IPS-20b (cell line): ENCODE measurements around the gene GRIA1.

ENCODE experiments used
- H3K27ac ChIP-seq: one replicate; pipeline ENCODE4 v1.5.1; 2013; ENCODE audit warnings: low read length
- H3K27me3 ChIP-seq: 2 replicates; pipeline ENCODE4 v1.6.1; 2013; ENCODE audit warnings: mild to moderate bottlenecking, low read length, inconsistent platforms; ENCODE audit not compliant: insufficient read depth
- H3K36me3 ChIP-seq: 2 replicates; pipeline ENCODE4 v1.6.1; 2013; ENCODE audit warnings: low read depth, mild to moderate bottlenecking, inconsistent platforms, low read length, moderate library complexity; ENCODE audit not compliant: insufficient read depth
- H3K4me1 ChIP-seq: 2 replicates; pipeline ENCODE4 v1.6.1; 2013; ENCODE audit warnings: mild to moderate bottlenecking, control low read depth, inconsistent platforms, low read length, moderate library complexity; ENCODE audit not compliant: insufficient read depth
- H3K4me3 ChIP-seq: 2 replicates; pipeline ENCODE4 v1.5.1; 2013; ENCODE audit warnings: mild to moderate bottlenecking, low read length, inconsistent platforms
- H3K9ac ChIP-seq: 2 replicates; pipeline ENCODE4 v1.6.1; 2013; ENCODE audit warnings: low read depth, mild to moderate bottlenecking, inconsistent platforms, low read length, moderate library complexity
- H3K9me3 ChIP-seq: 2 replicates; pipeline ENCODE4 v1.6.1; 2013; ENCODE audit warnings: mild to moderate bottlenecking, low read depth, low read length, inconsistent platforms; ENCODE audit not compliant: insufficient read depth

Gene GRIA1

GRCh38 chr5:153552886-153553285 is 62.4 kb downstream of the GRIA1 start:
- Histone ChIP-seq H3K36me3 (no peaks in the 10 kb centered on the region), H3K4me1 (peaks cover 13% of the 10 kb centered on the region; the same call in 1 of the 2 replicates), H3K9ac (no peak overlapping the region), H3K27me3 (no peaks in the 10 kb centered on the region), H3K27ac (no peak overlapping the region), H3K4me3 (no peak overlapping the region), H3K9me3 (no peaks in the 10 kb centered on the region)

- no peak overlapping the region for H3K4me3 ChIP-seq
- H3K36me3 ChIP-seq, result no peaks in the 10 kb centered on the region
- H3K27me3 ChIP-seq, result no peaks in the 10 kb centered on the region
- no peaks in the 10 kb centered on the region for H3K9me3 ChIP-seq
- peaks cover 13% of the 10 kb centered on the region; the same call in 1 of the 2 replicates for H3K4me1 ChIP-seq
- no peak overlapping the region for H3K9ac ChIP-seq
- H3K27ac ChIP-seq, result no peak overlapping the region
Measured at GRCh38 chr5:153555420-153556114, 65.1 kb downstream of the GRIA1 start.

GRCh38 chr5:153558957-153559356 is 68.5 kb downstream of the GRIA1 start:
- H3K36me3 ChIP-seq, result no peaks in the 10 kb centered on the region
- H3K27ac ChIP-seq, result no peak overlapping the region
- no peaks in the 10 kb centered on the region for H3K9me3 ChIP-seq
- no peaks in the 10 kb centered on the region for H3K4me1 ChIP-seq
- H3K9ac ChIP-seq, result no peak overlapping the region
- H3K4me3 ChIP-seq, result no peak overlapping the region
- H3K27me3 ChIP-seq, result no peaks in the 10 kb centered on the region

- H3K36me3 ChIP-seq, result no peaks in the 10 kb centered on the region
- no peaks in the 10 kb centered on the region for H3K27me3 ChIP-seq
- H3K9me3 ChIP-seq, result no peaks in the 10 kb centered on the region
- H3K4me3 ChIP-seq, result no peak overlapping the region
- no peak overlapping the region for H3K9ac ChIP-seq
- H3K27ac ChIP-seq, result no peak overlapping the region
- H3K4me1 ChIP-seq, result no peaks in the 10 kb centered on the region
Measured at GRCh38 chr5:153559926-153560325, 69.5 kb downstream of the GRIA1 start.

GRCh38 chr5:153562189-153562588 is 71.7 kb downstream of the GRIA1 start:
- Histone ChIP-seq H3K27ac (no peak overlapping the region), H3K9ac (no peak overlapping the region), H3K36me3 (no peaks in the 10 kb centered on the region), H3K9me3 (no peaks in the 10 kb centered on the region), H3K27me3 (no peaks in the 10 kb centered on the region), H3K4me1 (no peaks in the 10 kb centered on the region), H3K4me3 (no peak overlapping the region)

- no peak overlapping the region for H3K4me3 ChIP-seq
- no peaks in the 10 kb centered on the region for H3K36me3 ChIP-seq
- no peaks in the 10 kb centered on the region for H3K4me1 ChIP-seq
- no peak overlapping the region for H3K9ac ChIP-seq
- no peak overlapping the region for H3K27ac ChIP-seq
- no peaks in the 10 kb centered on the region for H3K27me3 ChIP-seq
- H3K9me3 ChIP-seq, result no peaks in the 10 kb centered on the region
Measured at GRCh38 chr5:153565822-153566221, 75.4 kb downstream of the GRIA1 start.

- Histone ChIP-seq H3K27ac (no peak overlapping the region), H3K9ac (no peak overlapping the region), H3K9me3 (no peaks in the 10 kb centered on the region), H3K4me1 (no peaks in the 10 kb centered on the region), H3K27me3 (no peaks in the 10 kb centered on the region), H3K4me3 (no peak overlapping the region), H3K36me3 (no peaks in the 10 kb centered on the region)
Measured at GRCh38 chr5:153569036-153569435, 78.6 kb downstream of the GRIA1 start.

GRCh38 chr5:153571162-153571561 is 80.7 kb downstream of the GRIA1 start:
- Histone ChIP-seq H3K4me1 (no peaks in the 10 kb centered on the region), H3K4me3 (no peak overlapping the region), H3K36me3 (no peaks in the 10 kb centered on the region), H3K9me3 (no peaks in the 10 kb centered on the region), H3K9ac (no peak overlapping the region), H3K27me3 (no peaks in the 10 kb centered on the region), H3K27ac (no peak overlapping the region)

- Histone ChIP-seq H3K4me1 (no peaks in the 10 kb centered on the region), H3K27ac (no peak overlapping the region), H3K27me3 (no peaks in the 10 kb centered on the region), H3K4me3 (no peak overlapping the region), H3K36me3 (no peaks in the 10 kb centered on the region), H3K9ac (no peak overlapping the region), H3K9me3 (no peaks in the 10 kb centered on the region)
Measured at GRCh38 chr5:153572411-153573145, 82.1 kb downstream of the GRIA1 start.

GRCh38 chr5:153573326-153574033 is 83.0 kb downstream of the GRIA1 start:
- Histone ChIP-seq H3K36me3 (no peaks in the 10 kb centered on the region), H3K4me3 (no peak overlapping the region), H3K9ac (no peak overlapping the region), H3K27me3 (no peaks in the 10 kb centered on the region), H3K27ac (no peak overlapping the region), H3K9me3 (no peaks in the 10 kb centered on the region), H3K4me1 (no peaks in the 10 kb centered on the region)

GRCh38 chr5:153584126-153584959 is 93.9 kb downstream of the GRIA1 start:
- no peak overlapping the region for H3K4me3 ChIP-seq
- no peaks in the 10 kb centered on the region for H3K4me1 ChIP-seq
- H3K9me3 ChIP-seq, result no peaks in the 10 kb centered on the region
- H3K9ac ChIP-seq, result no peak overlapping the region
- H3K27me3 ChIP-seq, result no peaks in the 10 kb centered on the region
- no peak overlapping the region for H3K27ac ChIP-seq
- H3K36me3 ChIP-seq, result no peaks in the 10 kb centered on the region
